ENCODE measurements around the gene DDX31. TPM values are rescaled to one million over a fixed set of nuclear protein-coding genes. Genes with fewer than 3 reads are reported as not detected.

DDX31 gene
- total and polyA plus RNA-seq, 2 donors (not counting 1 experiment from before 2014, with no cell fraction given) = 16.4 to 22.7 TPM

- Histone ChIP-seq H4K20me1 (ENCODE audit: control insufficient read depth, insufficient read depth, low read length, poor library complexity, severe bottlenecking) (no peaks in the 10 kb centered on the region), H3K9me3 (ENCODE audit: control extremely low read depth in 1 of 3, control insufficient read depth in 2 of 3, insufficient read depth in 1 of 3, low read length in 2 of 3) (peaks cover 0 to 4% (median 0%) of the 10 kb centered on the region in 3 donors), H3K4me3 (ENCODE audit: control extremely low read depth in 1 of 5, extremely low read depth in 1 of 5, insufficient read depth in 1 of 5, low read depth in 2 of 5, low read length in 4 of 5) (no peak overlapping the region), H3K27ac (ENCODE audit: low read length in 2 of 2) (no peak overlapping the region), H2AFZ (ENCODE audit: insufficient read depth, low read depth, low read length, poor library complexity, severe bottlenecking) (no peak overlapping the region), H3K36me3 (replicated peaks in 1 of 2; ENCODE audit: control extremely low read depth in 1 of 2, control insufficient read depth in 1 of 2, extremely low read depth in 1 of 2, insufficient read depth in 2 of 2, low read length in 1 of 2) (no peaks in the 10 kb centered on the region), H3K4me1 (ENCODE audit: control insufficient read depth in 2 of 2, insufficient read depth in 2 of 2, low read length in 2 of 2) (peaks cover 3 to 8% of the 10 kb centered on the region in 2 donors), H3K4me2 (replicated peaks; ENCODE audit: low read depth, low read length, poor library complexity, severe bottlenecking) (no peak overlapping the region), H3K27me3 (replicated peaks in 1 of 4; ENCODE audit: control extremely low read depth in 1 of 4, control insufficient read depth in 3 of 4, insufficient read depth in 4 of 4, low read length in 3 of 4) (peaks cover 0 to 19% (median 0%) of the 10 kb centered on the region in 4 experiments), H3K9ac (ENCODE audit: low read length) (no peak overlapping the region), H3K79me2 (ENCODE audit: control insufficient read depth, insufficient read depth, low read length) (no peaks in the 10 kb centered on the region)
- Mint-ChIP-seq H3K9me3 (ENCODE audit: insufficient read depth) (no peaks in the 10 kb centered on the region), H3K4me3 (no peak overlapping the region), H3K27me3 (peaks cover 19% of the 10 kb centered on the region), H3K27ac (no peak overlapping the region), H3K4me1 (peaks cover 5% of the 10 kb centered on the region)
- POLR2A ChIA-PET = no interaction called here
- ATAC-seq (ENCODE audit: low read depth) = no peak
- no peak for TF ChIP-seq EZH2 (IDR thresholded peaks at IDR 0.05; ENCODE audit: borderline replicate concordance, insufficient read depth, low read depth, low read length, poor library complexity, severe bottlenecking)
- TF ChIP-seq, protein P1, sequence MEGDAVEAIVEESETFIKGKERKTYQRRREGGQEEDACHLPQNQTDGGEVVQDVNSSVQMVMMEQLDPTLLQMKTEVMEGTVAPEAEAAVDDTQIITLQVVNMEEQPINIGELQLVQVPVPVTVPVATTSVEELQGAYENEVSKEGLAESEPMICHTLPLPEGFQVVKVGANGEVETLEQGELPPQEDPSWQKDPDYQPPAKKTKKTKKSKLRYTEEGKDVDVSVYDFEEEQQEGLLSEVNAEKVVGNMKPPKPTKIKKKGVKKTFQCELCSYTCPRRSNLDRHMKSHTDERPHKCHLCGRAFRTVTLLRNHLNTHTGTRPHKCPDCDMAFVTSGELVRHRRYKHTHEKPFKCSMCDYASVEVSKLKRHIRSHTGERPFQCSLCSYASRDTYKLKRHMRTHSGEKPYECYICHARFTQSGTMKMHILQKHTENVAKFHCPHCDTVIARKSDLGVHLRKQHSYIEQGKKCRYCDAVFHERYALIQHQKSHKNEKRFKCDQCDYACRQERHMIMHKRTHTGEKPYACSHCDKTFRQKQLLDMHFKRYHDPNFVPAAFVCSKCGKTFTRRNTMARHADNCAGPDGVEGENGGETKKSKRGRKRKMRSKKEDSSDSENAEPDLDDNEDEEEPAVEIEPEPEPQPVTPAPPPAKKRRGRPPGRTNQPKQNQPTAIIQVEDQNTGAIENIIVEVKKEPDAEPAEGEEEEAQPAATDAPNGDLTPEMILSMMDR (IDR thresholded peaks at IDR 0.05) = no peak
- 63% methylated on average over 5 of the region's 21 CpGs for WGBS (ENCODE audit: insufficient coverage)
- no peak for DNase-seq
- intact Hi-C loops (cut with micrococcal nuclease) = no loop called here
- CTCF ChIA-PET = interaction anchor here (1.3 kb wide), 1 partner anchor 13 kb away, joined by 3 read pairs; no protein-coding TSS in a partner anchor
Measured at GRCh38 chr9:132547976-132548730, 121.6 kb downstream of the DDX31 start.

GRCh38 chr9:132547436-132547835 lies 122.3 kb downstream of the DDX31 start:
- Mint-ChIP-seq H3K4me3 (no peak overlapping the region), H3K27me3 (peaks cover 19% of the 10 kb centered on the region), H3K27ac (no peak overlapping the region), H3K4me1 (peaks cover 5% of the 10 kb centered on the region), H3K9me3 (ENCODE audit: insufficient read depth) (no peaks in the 10 kb centered on the region)
- ChIA-PET POLR2A (no interaction called here), CTCF (no interaction called here)
- Histone ChIP-seq H3K27me3 (replicated peaks in 1 of 4; ENCODE audit: control extremely low read depth in 1 of 4, control insufficient read depth in 3 of 4, insufficient read depth in 4 of 4, low read length in 3 of 4) (peaks cover 0 to 19% (median 0%) of the 10 kb centered on the region in 4 experiments), H2AFZ (ENCODE audit: insufficient read depth, low read depth, low read length, poor library complexity, severe bottlenecking) (no peak overlapping the region), H3K4me3 (ENCODE audit: control extremely low read depth in 1 of 5, extremely low read depth in 1 of 5, insufficient read depth in 1 of 5, low read depth in 2 of 5, low read length in 4 of 5) (no peak overlapping the region), H3K9ac (ENCODE audit: low read length) (no peak overlapping the region), H3K27ac (ENCODE audit: low read length in 2 of 2) (no peak overlapping the region), H4K20me1 (ENCODE audit: control insufficient read depth, insufficient read depth, low read length, poor library complexity, severe bottlenecking) (no peaks in the 10 kb centered on the region), H3K36me3 (replicated peaks in 1 of 2; ENCODE audit: control extremely low read depth in 1 of 2, control insufficient read depth in 1 of 2, extremely low read depth in 1 of 2, insufficient read depth in 2 of 2, low read length in 1 of 2) (no peaks in the 10 kb centered on the region), H3K4me1 (ENCODE audit: control insufficient read depth in 2 of 2, insufficient read depth in 2 of 2, low read length in 2 of 2) (peaks cover 3 to 8% of the 10 kb centered on the region in 2 donors), H3K9me3 (ENCODE audit: control extremely low read depth in 1 of 3, control insufficient read depth in 2 of 3, insufficient read depth in 1 of 3, low read length in 2 of 3) (no peaks in the 10 kb centered on the region), H3K4me2 (replicated peaks; ENCODE audit: low read depth, low read length, poor library complexity, severe bottlenecking) (no peak overlapping the region), H3K79me2 (ENCODE audit: control insufficient read depth, insufficient read depth, low read length) (no peaks in the 10 kb centered on the region)
- DNase-seq = no peak
- 94% methylated on average over 13 of the region's 13 CpGs for WGBS (ENCODE audit: insufficient coverage)
- intact Hi-C loops (cut with micrococcal nuclease) = no loop called here
- TF ChIP-seq EZH2 (IDR thresholded peaks at IDR 0.05; ENCODE audit: borderline replicate concordance, insufficient read depth, low read depth, low read length, poor library complexity, severe bottlenecking) = no peak
- TF ChIP-seq, protein P1 (IDR thresholded peaks at IDR 0.05) = no peak
- no peak for ATAC-seq (ENCODE audit: low read depth)
